BE2C (cell line): ENCODE data around the gene LORICRIN.

ENCODE experiments used
- DNase-seq: peaks from one replicate; pipeline ENCODE4 v3.0.0-alpha.2; 2020
- H3K27me3 ChIP-seq: fragments of 250-450 bp; sonication (Bioruptor Pico); 2 replicates; pipeline ENCODE4 v1.5.1; 2020; ENCODE audit warnings: mild to moderate bottlenecking
- H3K36me3 ChIP-seq: fragments of 250-450 bp; sonication (Bioruptor Pico); 2 replicates; pipeline ENCODE4 v1.5.1; 2020; ENCODE audit warnings: mild to moderate bottlenecking
- H3K4me1 ChIP-seq: fragments of 250-450 bp; sonication (Bioruptor Pico); 2 replicates; pipeline ENCODE4 v1.5.1; 2020
- H3K4me3 ChIP-seq: 2 replicates; pipeline ENCODE4 v1.5.1; 2011; ENCODE audit warnings: low read depth, low read length
- H3K9me3 ChIP-seq: fragments of 250-450 bp; sonication (Bioruptor Pico); 2 replicates; pipeline ENCODE4 v1.5.1; 2020
- CTCF ChIP-seq: IDR thresholded peaks from 2 replicates; pipeline ENCODE4 v1.5.1; 2012; ENCODE audit warnings: mild to moderate bottlenecking, low read depth, low read length

LORICRIN gene

GRCh38 chr1:153242160-153242559 is 17.3 kb upstream of the LORICRIN start:
- Histone ChIP-seq H3K27me3 (no peaks in the 10 kb centered on the region; the same call in 1 of the 2 replicates), H3K9me3 (no peaks in the 10 kb centered on the region), H3K36me3 (no peaks in the 10 kb centered on the region), H3K4me3 (no peak overlapping the region), H3K4me1 (no peaks in the 10 kb centered on the region)
- TF ChIP-seq CTCF, result no peak
- no peak for DNase-seq

GRCh38 chr1:153245466-153245865 is 14.0 kb upstream of the LORICRIN start:
- no peaks in the 10 kb centered on the region for H3K4me1 ChIP-seq
- H3K9me3 ChIP-seq, result no peaks in the 10 kb centered on the region
- H3K4me3 ChIP-seq, result no peak overlapping the region
- no peaks in the 10 kb centered on the region; the same call in 1 of the 2 replicates for H3K27me3 ChIP-seq
- no peak for DNase-seq
- H3K36me3 ChIP-seq, result no peaks in the 10 kb centered on the region
- no peak for TF ChIP-seq CTCF

- Histone ChIP-seq H3K27me3 (no peaks in the 10 kb centered on the region; the same call in 1 of the 2 replicates), H3K9me3 (no peaks in the 10 kb centered on the region), H3K4me3 (no peak overlapping the region)
Observed at GRCh38 chr1:153246018-153246417, 13.5 kb upstream of the LORICRIN start.

GRCh38 chr1:153246825-153247224 is 12.7 kb upstream of the LORICRIN start:
- DNase-seq, result no peak
- Histone ChIP-seq H3K4me1 (no peaks in the 10 kb centered on the region), H3K9me3 (no peaks in the 10 kb centered on the region), H3K4me3 (no peak overlapping the region), H3K36me3 (no peaks in the 10 kb centered on the region), H3K27me3 (no peaks in the 10 kb centered on the region; the same call in 1 of the 2 replicates)
- no peak for TF ChIP-seq CTCF

More at GRCh38 chr1:153246018-153246417, 13.5 kb upstream of the LORICRIN start:
- Histone ChIP-seq H3K36me3 (no peaks in the 10 kb centered on the region), H3K4me1 (no peaks in the 10 kb centered on the region)
- no peak for DNase-seq
- TF ChIP-seq CTCF, result no peak

GRCh38 chr1:153248176-153248879 is 11.2 kb upstream of the LORICRIN start:
- TF ChIP-seq CTCF, result no peak
- H3K9me3 ChIP-seq, result no peaks in the 10 kb centered on the region
- DNase-seq, result no peak

GRCh38 chr1:153250166-153250565 is 9.3 kb upstream of the LORICRIN start:
- no peaks in the 10 kb centered on the region for H3K9me3 ChIP-seq
- TF ChIP-seq CTCF, result no peak
- no peak overlapping the region for H3K4me3 ChIP-seq
- DNase-seq, result no peak
- no peaks in the 10 kb centered on the region for H3K36me3 ChIP-seq
- H3K27me3 ChIP-seq, result no peaks in the 10 kb centered on the region; the same call in 1 of the 2 replicates
- H3K4me1 ChIP-seq, result no peaks in the 10 kb centered on the region

More at GRCh38 chr1:153248176-153248879, 11.2 kb upstream of the LORICRIN start:
- Histone ChIP-seq H3K27me3 (no peaks in the 10 kb centered on the region; the same call in 1 of the 2 replicates), H3K4me1 (no peaks in the 10 kb centered on the region), H3K36me3 (no peaks in the 10 kb centered on the region), H3K4me3 (no peak overlapping the region)
